ENCODE data around the gene WNT9A.

WNT9A gene

GRCh38 chr1:227924168-227924832, 23.4 kb downstream of the WNT9A start:
- no peak for DNase-seq

- DNase-seq = no peak
These were observed 24.2 kb downstream of the WNT9A start for GRCh38 chr1:227923353-227924167.

- no peak for DNase-seq
These were observed 25.0 kb downstream of the WNT9A start for GRCh38 chr1:227922501-227923352.

- no peak for DNase-seq
These were observed 26.1 kb downstream of the WNT9A start for GRCh38 chr1:227921461-227922185.

- DNase-seq = no peak
These were observed 26.8 kb downstream of the WNT9A start for GRCh38 chr1:227920896-227921295.

- DNase-seq = no peak
These were observed 27.3 kb downstream of the WNT9A start for GRCh38 chr1:227920426-227920825.

GRCh38 chr1:227919906-227920305, 27.8 kb downstream of the WNT9A start:
- no peak for DNase-seq

GRCh38 chr1:227918736-227919135, 29.0 kb downstream of the WNT9A start:
- DNase-seq = no peak

- DNase-seq = no peak
These were observed 29.5 kb downstream of the WNT9A start for GRCh38 chr1:227918083-227918700.

- DNase-seq = no peak
These were observed 30.4 kb downstream of the WNT9A start for GRCh38 chr1:227917081-227917950.

- no peak for DNase-seq
These were observed 31.1 kb downstream of the WNT9A start for GRCh38 chr1:227916655-227917054.

- no peak for DNase-seq
These were observed 31.9 kb downstream of the WNT9A start for GRCh38 chr1:227915564-227916553.

GRCh38 chr1:227914801-227915563, 32.8 kb downstream of the WNT9A start:
- no peak for DNase-seq

- DNase-seq = no peak
These were observed 33.7 kb downstream of the WNT9A start for GRCh38 chr1:227913764-227914721.

- DNase-seq = no peak
These were observed 34.4 kb downstream of the WNT9A start for GRCh38 chr1:227913396-227913763.

GRCh38 chr1:227912866-227913265, 34.9 kb downstream of the WNT9A start:
- no peak for DNase-seq

- DNase-seq = no peak
These were observed 36.4 kb downstream of the WNT9A start for GRCh38 chr1:227911376-227911775.
